Stimulated activated CD8-positive, alpha-beta memory T cell treated with anti-CD3 and anti-CD28 coated beads, Interleukin-7, amount 100 ng/mL, for 1 hour (primary cell): ENCODE results near the gene TSPAN9.

ENCODE experiments used
- DNase-seq, 2 donors: peaks; one replicate each; pipeline ENCODE4 v3.0.0-alpha.2; 2020; ENCODE audit warnings: low read depth in 2 of 2

The TSPAN9 gene

GRCh38 chr12:3225154-3225795, 148.1 kb downstream of the TSPAN9 start:
- no peak for DNase-seq

- no peak for DNase-seq
Measured at GRCh38 chr12:3225796-3226180, 148.6 kb downstream of the TSPAN9 start.

DNA sequence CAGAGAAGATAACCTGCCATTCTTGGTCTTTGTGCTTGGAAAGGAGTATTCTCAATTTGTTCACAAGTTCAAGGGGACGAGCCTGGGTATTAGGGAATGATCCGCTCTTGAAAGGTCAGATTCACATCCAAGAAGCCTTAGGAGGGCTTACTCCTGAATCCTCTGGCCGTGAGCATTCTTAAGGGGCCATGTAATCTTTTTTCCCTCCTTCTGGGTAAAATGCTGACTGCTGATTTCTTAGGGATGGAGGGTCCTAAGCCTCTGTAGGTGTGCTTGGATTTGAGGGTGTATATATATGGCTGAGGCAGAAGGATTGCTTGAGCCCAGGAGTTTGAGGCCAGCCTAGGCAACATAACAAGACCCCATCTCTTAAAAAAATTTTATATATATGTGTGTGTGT, 149.1 kb downstream of the TSPAN9 start:
- DNase-seq = no peak

DNA sequence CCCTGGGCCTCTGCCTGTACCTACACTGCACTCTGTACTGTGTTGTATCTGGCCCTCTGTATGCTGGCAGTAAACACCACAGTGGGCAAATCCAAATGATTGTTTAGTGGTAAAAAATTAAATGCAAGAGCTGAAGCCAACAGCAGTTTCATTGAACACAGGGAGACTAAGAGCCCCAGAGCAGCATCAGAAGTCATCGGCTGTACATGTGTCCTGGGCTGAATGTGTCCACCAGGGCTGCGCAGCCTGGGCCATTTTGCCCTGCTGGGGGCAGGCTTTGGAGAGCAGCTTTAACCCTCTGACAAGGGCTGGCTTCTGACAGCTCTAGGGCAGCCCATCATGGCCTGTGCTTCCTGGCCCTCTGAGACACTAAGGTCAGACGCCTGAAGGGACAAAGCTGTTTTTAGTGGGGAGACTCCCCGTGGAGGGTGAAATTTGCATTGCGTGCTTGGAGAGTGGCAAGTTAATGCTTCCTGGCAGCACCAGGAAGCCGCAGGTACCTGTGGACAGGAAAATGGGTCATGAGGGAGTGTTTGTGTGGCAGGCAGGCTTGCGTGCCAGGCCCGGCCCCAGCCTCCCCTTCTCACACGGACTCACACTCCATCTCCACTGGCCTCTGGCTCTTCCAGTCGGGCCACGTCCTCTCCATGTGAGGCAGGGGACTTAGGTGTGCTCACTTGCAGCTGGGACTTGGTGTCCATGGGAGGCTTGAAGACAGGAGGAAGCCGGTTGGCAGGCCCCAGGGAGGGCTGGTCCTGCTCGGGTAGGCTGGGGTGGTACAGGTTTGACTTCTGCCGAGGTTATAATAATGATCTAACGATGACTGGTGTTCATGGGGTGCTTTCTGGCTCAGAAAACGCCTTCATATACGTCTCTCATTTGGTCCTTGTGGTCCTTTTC, 150.1 kb downstream of the TSPAN9 start:
- no peak for DNase-seq

DNA sequence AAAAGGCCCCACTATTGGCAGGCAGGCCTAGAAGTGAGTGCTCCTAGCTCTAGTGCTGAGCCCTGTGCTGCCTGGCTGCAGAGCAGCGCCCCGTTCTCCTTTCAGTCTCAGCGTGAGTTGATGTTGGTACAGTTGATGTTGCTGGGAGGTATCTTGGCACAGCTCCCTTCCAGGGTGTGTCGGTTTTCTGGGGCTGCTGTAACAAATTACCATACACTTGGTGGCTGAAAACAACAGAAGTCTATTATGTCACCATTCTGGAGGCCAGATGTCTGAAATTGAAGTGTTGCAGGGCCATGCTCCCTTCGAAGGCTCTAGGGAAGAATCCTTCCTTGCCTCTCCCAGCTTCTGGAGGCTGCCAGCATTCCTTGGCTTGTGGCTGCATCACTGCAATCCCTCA, 151.4 kb downstream of the TSPAN9 start:
- DNase-seq = no peak

DNA sequence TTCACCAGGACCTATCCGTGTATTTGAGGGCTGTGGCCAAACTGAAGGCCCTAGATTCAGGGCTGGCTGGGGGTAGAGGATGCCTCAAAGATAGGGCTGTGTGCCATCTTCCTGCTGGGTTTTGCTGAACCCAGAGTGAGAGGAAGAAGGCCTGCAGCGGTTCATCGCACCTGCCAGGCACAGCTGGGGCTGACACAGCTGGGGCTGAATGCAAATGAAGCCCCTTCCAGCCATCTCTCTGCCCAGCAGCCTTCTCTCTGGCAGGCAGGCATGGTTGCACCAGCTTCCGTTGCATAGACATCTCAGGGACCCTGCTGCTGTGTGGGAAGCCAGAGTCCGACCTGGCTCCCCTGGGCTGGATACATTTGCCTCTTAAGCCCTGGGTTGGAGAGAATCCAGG, 152.4 kb downstream of the TSPAN9 start:
- DNase-seq = no peak

DNA sequence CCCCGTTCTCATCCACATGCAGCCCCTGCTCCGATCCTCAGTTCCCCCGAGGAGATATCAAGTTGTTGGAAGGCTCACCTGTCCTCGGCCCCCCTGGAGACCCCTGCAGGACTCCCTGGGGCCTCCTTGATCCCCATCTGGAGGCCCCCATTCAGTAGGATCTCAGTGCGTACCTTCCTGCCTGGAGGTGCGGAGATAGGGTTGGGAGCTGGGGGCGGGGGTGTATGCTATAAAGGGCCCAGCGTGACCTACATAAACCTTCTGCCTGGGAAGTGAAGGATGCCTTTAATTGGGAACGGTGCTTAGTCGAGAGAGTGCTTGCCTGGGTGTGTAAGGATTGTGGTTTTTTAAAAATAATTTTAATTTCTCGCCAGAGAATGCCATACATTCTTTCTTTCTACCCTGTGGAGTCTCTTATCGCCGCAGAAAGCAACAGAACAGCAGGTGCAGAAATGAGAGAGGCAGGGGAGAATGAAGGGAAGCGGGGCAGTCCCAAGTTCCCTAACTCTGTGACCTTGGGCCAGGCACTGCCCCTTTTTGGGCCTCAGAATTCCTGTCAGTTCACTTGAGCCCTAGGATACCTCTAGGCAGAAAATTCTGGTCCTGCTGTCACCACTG, 153.7 kb downstream of the TSPAN9 start:
- no peak for DNase-seq

- no peak for DNase-seq
Measured at GRCh38 chr12:3231399-3231876, 154.3 kb downstream of the TSPAN9 start.

DNA sequence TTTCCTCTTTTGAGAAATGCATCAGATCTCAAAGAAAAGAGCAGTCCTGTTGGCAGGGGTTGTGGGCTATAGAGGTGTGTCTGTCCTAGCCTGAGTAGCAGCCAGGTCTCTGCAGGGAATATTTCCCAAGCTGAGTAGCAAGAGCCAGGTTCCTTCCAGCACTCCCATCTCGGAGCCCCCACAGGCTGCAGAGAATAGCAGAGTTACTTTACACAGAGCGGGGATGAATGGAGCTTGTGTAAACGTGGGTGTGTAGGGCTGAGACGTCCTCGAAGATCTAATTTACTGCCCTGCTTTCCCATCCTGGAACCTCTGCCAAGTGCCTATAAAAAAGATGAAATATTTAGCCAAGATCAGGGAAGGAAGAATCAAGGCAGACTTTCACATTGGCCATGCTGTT, 156.6 kb downstream of the TSPAN9 start:
- no peak for DNase-seq

DNA sequence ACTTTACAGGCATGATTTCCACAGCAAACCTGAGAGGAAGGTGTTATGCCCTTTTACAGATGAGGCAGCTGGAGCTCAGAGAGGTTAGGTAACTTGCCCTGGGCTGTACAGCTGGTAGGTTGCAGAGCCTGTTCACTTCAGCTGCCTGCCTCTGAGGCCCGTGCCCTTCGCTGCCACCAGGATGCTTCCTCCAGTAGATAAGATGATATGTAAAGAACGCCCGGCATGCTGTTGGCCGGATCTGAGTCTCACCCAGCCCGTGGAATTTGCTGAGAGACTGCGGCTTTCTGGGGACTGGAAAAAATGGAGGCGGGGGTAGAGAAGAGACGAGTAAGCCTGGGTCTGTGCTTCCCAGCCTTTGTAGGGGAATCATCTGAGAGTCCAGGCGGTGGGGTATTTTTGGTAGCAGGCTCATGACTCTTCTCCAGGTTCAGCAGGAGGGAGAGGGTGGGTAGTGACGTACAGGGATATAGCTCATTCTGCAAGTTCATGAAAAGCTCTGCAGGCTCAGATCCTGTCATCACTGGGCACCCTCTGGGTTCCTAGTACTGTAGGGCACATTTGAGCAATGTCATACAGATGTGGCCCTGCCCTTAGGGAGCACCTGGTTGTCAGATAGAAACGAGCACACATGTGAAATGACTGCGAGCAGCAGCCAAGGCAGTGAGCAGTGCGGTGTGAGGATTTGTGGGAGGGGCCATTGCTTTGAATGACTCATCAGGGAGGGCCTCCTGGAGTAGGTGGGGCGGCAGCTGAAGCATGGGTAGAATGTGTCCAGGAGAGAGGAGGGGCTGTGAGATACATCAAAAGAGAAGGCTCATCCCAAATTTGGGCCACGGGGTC, 159.4 kb downstream of the TSPAN9 start:
- no peak for DNase-seq

DNA sequence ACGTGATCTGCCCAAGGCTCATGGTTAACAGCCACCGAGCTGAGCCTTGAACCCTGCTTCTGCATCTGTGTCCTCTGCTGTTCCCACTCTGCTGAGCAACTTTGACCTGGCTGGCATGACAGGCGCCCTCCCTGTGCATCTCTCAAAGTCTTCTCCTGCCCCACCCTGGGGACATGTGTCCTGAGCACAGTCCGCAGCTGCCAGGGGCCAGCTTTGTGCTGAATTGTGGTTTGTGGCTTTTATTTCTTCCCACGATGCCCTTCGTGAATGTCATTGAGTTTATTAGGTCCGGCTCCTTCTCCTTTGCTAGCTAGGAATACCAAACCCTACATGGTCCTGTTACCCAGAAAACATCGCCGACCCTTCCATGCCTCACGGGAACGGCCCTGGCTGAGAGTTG, 161.0 kb downstream of the TSPAN9 start:
- DNase-seq = no peak

- DNase-seq = no peak
Measured at GRCh38 chr12:3241621-3242020, 164.4 kb downstream of the TSPAN9 start.

GRCh38 chr12:3242199-3242863, 165.2 kb downstream of the TSPAN9 start:
- no peak for DNase-seq

- no peak for DNase-seq
Measured at GRCh38 chr12:3243376-3244084, 166.4 kb downstream of the TSPAN9 start.

DNA sequence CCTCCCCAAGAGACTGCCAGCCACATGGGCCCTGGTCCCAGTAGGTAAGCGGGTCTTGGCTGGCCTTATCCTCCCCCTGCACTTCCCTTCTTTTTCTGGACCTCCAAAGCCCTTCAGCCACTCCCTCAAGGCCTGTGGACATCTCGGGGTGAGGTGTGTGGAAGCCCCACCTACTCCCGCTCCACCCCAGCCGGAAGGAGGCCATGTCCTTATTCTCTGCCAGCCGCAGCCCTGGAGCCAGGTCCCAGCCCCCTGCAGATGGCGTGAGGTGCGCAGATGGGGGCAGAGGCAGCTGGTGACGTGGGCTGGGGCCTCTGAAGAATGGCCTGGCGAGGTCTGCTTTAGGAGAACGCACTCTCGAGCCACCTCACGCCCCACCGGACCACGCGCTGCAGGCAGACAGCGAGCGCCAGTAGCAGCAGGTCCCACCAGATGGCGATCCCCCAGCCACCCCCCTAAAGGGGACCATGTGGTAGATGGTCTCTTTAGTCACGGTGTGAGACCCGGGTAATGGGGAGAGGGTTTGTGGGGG, 167.1 kb downstream of the TSPAN9 start:
- DNase-seq = no peak

- no peak for DNase-seq
Measured at GRCh38 chr12:3246253-3246652, 169.1 kb downstream of the TSPAN9 start.

DNA sequence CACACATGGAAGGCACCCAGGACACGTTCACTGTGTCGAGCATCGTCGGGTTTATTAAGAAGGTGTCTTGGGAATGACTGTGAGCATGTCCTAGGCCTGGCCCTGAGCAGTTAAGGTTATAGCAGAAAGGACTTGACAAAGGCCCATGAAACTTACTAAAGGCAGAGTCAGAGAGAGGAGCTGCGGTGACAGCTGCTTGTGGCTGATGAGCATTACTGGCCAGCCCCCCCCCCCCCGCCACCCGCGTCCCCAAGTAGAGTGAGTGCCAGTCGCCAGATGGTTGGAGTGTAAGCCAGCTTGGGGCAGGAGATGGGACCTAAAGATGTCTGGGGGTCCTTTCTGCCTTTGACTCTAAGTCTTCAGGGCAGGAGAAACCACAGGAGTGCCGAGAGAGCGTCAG, 169.9 kb downstream of the TSPAN9 start:
- no peak for DNase-seq

DNA sequence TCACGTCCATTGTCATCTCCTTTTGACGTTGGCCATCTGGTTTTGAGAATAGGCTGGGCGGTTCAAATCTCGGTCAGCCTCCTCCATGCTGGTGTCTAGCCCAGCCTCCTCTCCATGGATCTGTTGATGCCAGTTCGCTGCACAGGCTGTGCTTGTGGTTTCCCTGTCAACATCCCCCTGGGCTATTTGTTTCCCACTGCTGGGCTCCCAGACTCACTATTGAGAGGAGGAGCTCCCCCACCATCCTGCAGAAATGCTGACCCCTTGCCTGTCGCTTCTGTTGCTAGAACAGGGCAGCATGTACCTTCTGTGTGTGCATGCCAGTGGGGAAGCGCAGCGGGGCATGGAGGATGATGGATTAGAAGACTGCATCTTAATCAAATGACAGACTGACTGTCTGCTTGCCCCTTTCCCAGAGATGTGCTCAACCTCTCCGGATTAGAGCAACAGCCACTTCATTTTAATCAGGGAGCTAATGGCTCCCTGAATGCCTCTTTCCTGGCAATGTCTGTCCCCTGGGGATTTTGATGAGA, 170.5 kb downstream of the TSPAN9 start:
- DNase-seq = no peak

GRCh38 chr12:3249081-3249800, 172.1 kb downstream of the TSPAN9 start:
- no peak for DNase-seq
